GM19193 (cell line): Measurements from ENCODE around the gene PIH1D2.

Source experiments
- POLR2A ChIP-seq: IDR thresholded peaks from 4 replicates; pipeline ENCODE4 v1.6.1; 2011; ENCODE audit not compliant: insufficient read depth, insufficient read length; ENCODE audit errors: extremely low read depth

The PIH1D2 gene

GRCh38 chr11:112073941-112074811 is at the start of gene PIH1D2, which contains the start of gene NKAPD1:
Gene PIH1D2 (minus strand): TSS chr11:112074017. CDS start chr11:112073174, 843 bp downstream.
Gene NKAPD1 (plus strand): TSS chr11:112074299. CDS start chr11:112075575, 1,276 bp downstream.
- TF ChIP-seq POLR2A, result peak; percentile 57

DNA sequence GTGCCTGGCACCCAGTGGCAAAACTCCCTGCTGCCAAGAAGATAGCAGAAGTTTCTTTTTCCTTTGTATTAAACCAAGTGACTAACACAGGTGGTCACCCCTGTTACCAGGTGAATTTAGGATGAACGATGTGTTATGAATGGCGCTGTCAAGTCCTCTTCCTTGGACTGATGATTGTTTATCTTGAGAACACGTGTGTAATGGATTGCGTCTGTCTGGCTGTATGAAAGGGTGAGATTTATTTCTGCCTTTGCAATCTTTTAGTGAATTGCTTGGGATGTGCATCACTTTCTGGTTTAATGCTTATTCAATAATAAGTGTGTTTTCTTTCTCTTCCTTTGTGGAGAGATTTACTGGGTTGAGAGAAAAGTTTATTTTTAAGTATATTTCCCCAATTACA is 49.3 kb upstream of the PIH1D2 start:
- no peak for TF ChIP-seq POLR2A

- TF ChIP-seq POLR2A, result no peak
These were observed 48.3 kb upstream of the PIH1D2 start for GRCh38 chr11:112121981-112122615.

DNA sequence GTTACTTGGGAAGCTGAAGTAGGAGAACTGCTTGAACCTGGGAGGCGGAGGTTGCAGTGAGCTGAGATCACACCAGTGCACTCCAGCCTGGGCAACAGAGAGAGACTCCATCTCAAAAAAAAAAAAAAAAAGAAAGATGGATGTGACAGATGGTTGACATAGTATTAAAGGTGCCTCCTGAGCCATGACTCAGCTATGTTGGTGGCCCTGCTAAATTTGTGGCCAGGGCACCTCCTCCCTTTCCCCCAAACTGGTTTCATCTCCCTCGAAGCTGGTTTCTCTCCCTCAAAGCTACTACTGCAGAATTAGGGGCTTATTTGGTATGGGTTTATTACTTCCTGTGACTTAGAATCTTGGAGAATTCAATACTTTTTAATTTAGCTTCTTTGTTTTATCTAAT is 44.4 kb upstream of the PIH1D2 start:
- TF ChIP-seq POLR2A, result no peak

GRCh38 chr11:112115386-112115785 is 41.6 kb upstream of the PIH1D2 start:
- TF ChIP-seq POLR2A, result no peak

DNA sequence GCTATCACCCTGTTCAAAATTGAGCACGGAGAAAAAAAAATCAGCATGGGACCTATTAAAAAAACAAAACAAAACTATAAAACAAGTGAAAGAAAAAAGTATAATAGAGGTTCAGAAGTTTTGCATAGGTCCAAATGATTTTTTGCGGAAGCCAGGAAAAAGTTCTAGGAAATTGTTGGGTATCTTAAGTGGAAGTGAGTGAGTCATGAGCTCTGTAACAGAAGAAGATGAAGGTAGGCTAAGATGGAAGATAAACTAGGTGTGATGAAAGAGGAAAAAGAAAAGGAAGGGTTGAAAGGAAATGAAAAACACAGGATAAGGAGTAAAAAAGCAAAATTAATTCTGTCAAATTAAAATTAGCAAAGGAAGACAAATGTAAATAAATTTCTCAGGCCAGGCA is 40.6 kb upstream of the PIH1D2 start:
- no peak for TF ChIP-seq POLR2A

DNA sequence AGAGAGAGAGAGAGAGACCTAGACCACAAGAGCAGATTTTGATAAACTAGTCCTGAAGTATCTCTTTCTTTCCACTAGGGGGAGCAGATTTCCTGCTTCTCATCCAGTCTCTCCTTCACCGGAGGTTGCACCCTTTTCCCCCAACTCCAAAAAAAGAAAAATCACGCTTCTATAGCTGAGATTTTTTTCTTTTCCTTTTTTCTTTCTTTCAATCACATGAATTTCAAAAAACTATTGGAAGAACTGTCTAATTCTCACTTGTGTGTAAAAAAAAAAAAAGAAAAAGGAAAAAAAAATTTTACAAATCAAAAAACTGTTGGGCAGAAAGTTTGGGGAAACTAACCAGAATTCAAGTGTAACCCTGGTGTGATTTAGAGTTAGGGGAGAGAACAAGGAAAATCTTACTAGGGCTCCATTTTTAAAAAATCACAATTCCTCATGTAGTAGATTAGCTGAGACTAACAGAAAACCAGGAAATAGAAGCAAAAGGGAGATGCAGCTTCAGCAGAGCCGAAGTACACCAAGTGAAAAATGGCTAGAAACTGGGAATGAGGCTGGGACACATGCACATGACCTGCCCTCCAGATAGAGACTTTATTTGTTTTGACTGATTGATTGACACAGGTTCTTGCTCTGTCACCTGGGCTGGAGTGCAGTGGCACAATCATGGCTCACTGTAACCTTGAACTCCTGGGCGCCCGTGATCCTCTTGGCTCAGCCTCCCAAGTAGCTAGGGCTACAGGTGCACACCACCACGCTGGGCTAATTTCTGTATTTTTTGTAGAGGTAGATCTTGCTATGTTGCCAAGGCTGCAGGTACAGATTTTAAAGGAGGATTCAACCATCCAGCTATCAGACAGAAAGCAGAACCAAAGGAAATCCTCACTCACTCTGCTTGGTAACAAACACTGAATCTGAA is 40.0 kb upstream of the PIH1D2 start:
- TF ChIP-seq POLR2A, result no peak

GRCh38 chr11:112106070-112106469 is 32.3 kb upstream of the PIH1D2 start:
- TF ChIP-seq POLR2A, result no peak

GRCh38 chr11:112103446-112103845 is 29.6 kb upstream of the PIH1D2 start:
- no peak for TF ChIP-seq POLR2A

DNA sequence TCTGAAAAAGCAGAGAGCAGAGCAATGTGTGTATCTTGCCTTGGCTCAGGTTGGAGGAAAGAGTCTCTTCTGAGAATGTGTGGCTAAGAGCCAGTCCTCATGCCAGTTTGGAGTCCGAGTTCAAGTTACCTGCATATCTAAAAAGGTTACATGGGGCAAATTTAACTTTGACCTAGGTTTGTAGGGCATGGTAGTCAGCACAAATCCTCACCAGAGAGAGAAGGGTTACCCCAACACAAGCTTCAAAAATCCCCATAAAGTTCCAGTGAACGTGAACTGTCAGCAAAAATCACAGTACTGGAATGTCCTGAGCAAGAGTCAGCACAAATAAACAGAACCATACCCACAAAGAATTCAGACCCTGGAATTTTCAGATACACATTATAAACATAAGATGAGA is 26.6 kb upstream of the PIH1D2 start:
- TF ChIP-seq POLR2A, result no peak

DNA sequence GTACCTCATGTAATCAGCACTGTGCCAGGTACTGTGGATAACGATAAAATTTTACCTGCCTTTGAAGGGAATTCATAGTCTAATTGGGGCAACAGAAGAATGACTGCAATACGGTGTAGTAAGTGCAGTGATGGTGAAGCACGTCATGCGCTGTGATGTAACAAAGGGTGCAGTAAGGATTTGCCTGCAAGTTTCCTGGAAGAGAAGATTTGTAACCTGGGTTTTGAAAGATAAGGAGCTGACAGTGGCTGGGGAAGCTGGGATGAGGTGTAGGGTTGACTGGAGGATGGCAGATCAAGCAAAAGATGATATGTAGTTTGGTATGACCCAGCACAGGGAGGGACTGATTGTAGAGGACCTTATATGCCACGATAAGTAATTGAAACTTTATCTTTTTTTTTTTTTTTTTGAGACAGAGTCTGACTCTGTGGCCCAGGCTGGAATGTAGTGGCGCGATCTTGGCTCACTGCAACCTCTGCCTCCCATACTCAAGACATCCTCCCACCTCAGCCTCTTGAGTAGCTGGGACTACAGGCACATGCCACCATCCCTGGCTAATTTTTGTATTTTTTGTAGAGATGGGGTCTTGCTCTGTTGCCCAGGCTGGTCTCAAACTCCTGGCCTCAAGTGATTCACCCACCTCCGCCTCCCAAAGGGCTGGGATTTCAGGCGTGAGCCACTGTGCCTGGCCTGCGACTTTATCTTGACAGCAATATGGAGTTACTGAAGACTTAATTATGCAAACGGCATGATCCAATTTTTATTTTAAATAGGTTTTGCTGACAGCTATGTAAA is 24.1 kb upstream of the PIH1D2 start:
- TF ChIP-seq POLR2A, result no peak

DNA sequence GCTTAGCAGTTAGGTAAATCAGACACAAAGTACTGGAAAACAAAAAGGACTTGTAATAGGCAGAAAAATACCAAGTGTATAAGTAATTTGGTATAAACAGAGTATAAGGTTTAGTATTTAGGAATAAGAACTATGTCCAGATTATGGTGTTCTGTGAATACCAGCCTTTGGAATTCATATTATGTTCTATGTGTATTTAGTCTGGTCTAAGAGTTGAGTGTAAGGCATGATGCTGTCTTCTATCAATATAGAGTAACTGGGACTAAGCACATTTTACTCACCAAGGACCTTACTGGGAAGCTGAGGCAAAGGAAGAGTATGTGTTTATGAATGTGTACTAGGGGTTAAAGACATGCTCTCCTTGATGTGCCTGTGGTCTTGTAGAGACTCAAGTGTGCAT is 22.4 kb upstream of the PIH1D2 start:
- TF ChIP-seq POLR2A, result no peak

- no peak for TF ChIP-seq POLR2A
These were observed 13.4 kb upstream of the PIH1D2 start for GRCh38 chr11:112087212-112087611.

- TF ChIP-seq POLR2A, result peak; percentile 82
These were observed 12.8 kb upstream of the PIH1D2 start, which contains the start of the genes SDHD and TIMM8B for GRCh38 chr11:112086422-112087191. Gene SDHD (plus strand): TSS chr11:112086873. CDS start chr11:112086908, 35 bp downstream. Gene TIMM8B (minus strand): TSS chr11:112086756. CDS start chr11:112086723, 33 bp downstream.

DNA sequence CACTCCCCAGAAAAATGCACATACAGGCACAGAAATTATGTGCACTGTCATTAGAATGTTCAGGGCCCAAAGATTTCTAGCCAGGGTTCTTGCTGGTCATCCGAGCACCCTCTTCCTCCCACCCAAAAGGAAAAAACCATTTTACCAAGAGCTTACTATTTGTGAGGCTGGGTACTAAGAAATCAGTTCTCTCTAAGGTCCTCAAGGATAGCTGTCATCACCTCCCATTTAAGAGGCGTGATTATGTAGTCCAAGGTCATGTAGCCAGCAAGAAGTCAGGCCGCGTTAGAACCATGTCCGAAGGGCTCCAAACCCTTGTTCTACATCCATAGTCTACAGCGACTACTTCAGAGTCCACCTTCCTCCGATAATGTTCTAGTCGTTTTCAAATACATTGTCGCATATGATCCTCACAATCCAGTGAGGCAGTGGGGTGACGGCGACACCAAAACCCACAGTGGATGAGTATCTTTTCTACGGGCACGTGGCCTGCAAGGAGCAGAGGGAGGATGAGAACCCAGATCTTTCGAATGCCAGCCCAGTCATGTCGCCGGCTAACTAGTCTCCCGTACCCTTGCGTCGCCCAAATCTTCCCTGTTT is 12.1 kb upstream of the PIH1D2 start:
- no peak for TF ChIP-seq POLR2A
